HCT116 (cell line): ENCODE results near the gene EIF4G3. TPM values are rescaled to one million over a fixed set of nuclear protein-coding genes. Genes with fewer than 3 reads are reported as not detected.

Experiments
- ATAC-seq: fragments of 200-7000 bp; cut with Tn5 transposase; 2 replicates; pipeline ENCODE4 v1.9.1; 2020; ENCODE audit warnings: mild to moderate bottlenecking, moderate library complexity
- BruUV-seq: library from RNA; stranded (reverse); fragments of 400-500 nt; replicated peaks from 2 replicates; lab custom pipeline; 2021; lab: Mats Ljungman, UMichigan
- CTCF ChIA-PET: fragments of 300-600 bp; sonication (Branson Sonifier 250); formaldehyde crosslinking; loops from one replicate; lab custom pipeline; 2021; ENCODE audit warnings: antibody characterized with exemption; lab: Charles Lee
- POLR2A ChIA-PET: fragments of 300-600, 350-600 bp; sonication (Branson Sonifier 250); formaldehyde crosslinking; loops from one replicate; lab custom pipeline; 2021; ENCODE audit warnings: antibody characterized with exemption; lab: Charles Lee
- RAD21 ChIA-PET, 2 experiments: fragments of 300-600 bp; sonication (Branson Sonifier 250); formaldehyde crosslinking; loops; one replicate each; lab custom pipeline; 2023; ENCODE audit warnings: low total read pairs in 2 of 2; ENCODE audit not compliant: uncharacterized antibody in 2 of 2, unreplicated experiment in 2 of 2, low non-redundant PET in 1 of 2; lab: Charles Lee
- DNase-seq: peaks from one replicate; pipeline ENCODE4 v3.0.0-alpha.2; 2010; ENCODE audit warnings: low read depth, low spot score
- H2AFZ ChIP-seq: fragments of 200-600 bp; shearing (Covaris generic), sonication (generic); 2 replicates; pipeline ENCODE4 v1.6.1; 2017; ENCODE audit warnings: low read depth, mixed run types, mixed read lengths, antibody characterized with exemption, low read length; ENCODE audit not compliant: poor library complexity, severe bottlenecking
- H3K27ac ChIP-seq: 2 replicates; pipeline ENCODE4 v1.5.1; 2012; ENCODE audit warnings: low read depth, low read length
- H3K27me3 ChIP-seq: fragments of 200-600 bp; sonication (generic); 2 replicates; pipeline ENCODE4 v1.6.1; 2016; ENCODE audit warnings: mixed run types, low read length, mixed read lengths; ENCODE audit not compliant: insufficient read depth
- H3K36me3 ChIP-seq, 2 experiments: fragments of 200-500 bp in 1 of 2; fragments of 200-600 bp in 1 of 2; sonication (Bioruptor generic) in 1 of 2; sonication (generic) in 1 of 2; 2 replicates each; pipeline versions ENCODE4 v1.5.1 to v1.6.1; 2014 to 2016; ENCODE audit warnings: low read length in 2 of 2, inconsistent platforms in 1 of 2, mixed read lengths in 1 of 2, mixed run types in 1 of 2; ENCODE audit not compliant: insufficient read depth in 2 of 2, control insufficient read depth in 1 of 2
- H3K4me1 ChIP-seq, 2 experiments: fragments of 200-600 bp in 1 of 2; sonication (generic) in 1 of 2; 2 replicates each; pipeline versions ENCODE4 v1.5.1 to v1.6.1; 2012 to 2017; ENCODE audit warnings: low read length in 2 of 2, inconsistent platforms in 1 of 2, mild to moderate bottlenecking in 1 of 2, mixed read lengths in 1 of 2, mixed run types in 1 of 2, moderate library complexity in 1 of 2; ENCODE audit not compliant: insufficient read depth in 2 of 2, control insufficient read depth in 1 of 2
- H3K4me2 ChIP-seq: fragments of 200-600 bp; sonication (generic); 2 replicates; pipeline ENCODE4 v1.6.1; 2017; ENCODE audit warnings: mixed run types, low read length, mixed read lengths
- H3K4me3 ChIP-seq, 2 experiments: fragments of 200-600 bp in 1 of 2; sonication (generic) in 1 of 2; replicated peaks in 1 of 2; 2 replicates each; pipeline ENCODE4 v1.5.1; 2011 to 2016; ENCODE audit warnings: low read length in 2 of 2, control low read depth in 1 of 2, low read depth in 1 of 2, mild to moderate bottlenecking in 1 of 2, mixed read lengths in 1 of 2, mixed run types in 1 of 2
- H3K79me2 ChIP-seq: fragments of 200-600 bp; sonication (generic); 2 replicates; pipeline ENCODE4 v1.6.1; 2017; ENCODE audit warnings: mild to moderate bottlenecking, mixed run types, low read length, moderate library complexity, mixed read lengths; ENCODE audit not compliant: insufficient read depth
- H3K9ac ChIP-seq: fragments of 200-600 bp; sonication (generic); 2 replicates; pipeline ENCODE4 v1.6.1; 2016; ENCODE audit warnings: low read length, mixed read lengths
- H3K9me2 ChIP-seq: fragments of 200-600 bp; sonication (generic), shearing (Covaris generic); 2 replicates; pipeline ENCODE4 v1.6.1; 2017; ENCODE audit warnings: mixed run types, mild to moderate bottlenecking, moderate library complexity; ENCODE audit not compliant: insufficient read depth
- H3K9me3 ChIP-seq, 2 experiments: fragments of 200-500 bp in 1 of 2; fragments of 200-600 bp in 1 of 2; sonication (Bioruptor generic) in 1 of 2; sonication (generic) in 1 of 2; 2 replicates each; pipeline ENCODE4 v1.6.1; 2014 to 2017; ENCODE audit warnings: low read length in 2 of 2, mixed read lengths in 2 of 2, inconsistent platforms in 1 of 2, low read depth in 1 of 2, mild to moderate bottlenecking in 1 of 2, mixed run types in 1 of 2, moderate library complexity in 1 of 2; ENCODE audit not compliant: control insufficient read depth in 1 of 2, insufficient read depth in 1 of 2
- H4K20me1 ChIP-seq: fragments of 200-600 bp; sonication (generic), shearing (Covaris generic); 2 replicates; pipeline ENCODE4 v1.6.1; 2017; ENCODE audit warnings: mixed run types, mild to moderate bottlenecking, moderate library complexity; ENCODE audit not compliant: insufficient read depth
- CEBPB ChIP-seq: IDR thresholded peaks from 2 replicates; pipeline ENCODE4 v1.6.1; 2012; ENCODE audit warnings: low read depth
- CTCF ChIP-seq, 3 experiments: fragments of 200-600 bp in 1 of 3; sonication (generic) in 1 of 3; IDR thresholded peaks in 2 of 3; conservative IDR thresholded peaks in 1 of 3; 2 replicates each; pipeline ENCODE4 v1.5.1; 2012 to 2017; ENCODE audit warnings: low read depth in 2 of 3, low read length in 2 of 3, antibody characterized with exemption in 1 of 3, borderline replicate concordance in 1 of 3, control low read depth in 1 of 3, mild to moderate bottlenecking in 1 of 3, mixed read lengths in 1 of 3, mixed run types in 1 of 3, moderate library complexity in 1 of 3; ENCODE audit not compliant: insufficient read depth in 1 of 3
- EGR1 ChIP-seq: IDR thresholded peaks from 2 replicates; pipeline ENCODE4 v1.6.1; 2012; ENCODE audit warnings: low read depth
- ELF1 ChIP-seq: IDR thresholded peaks from 2 replicates; pipeline ENCODE4 v1.6.1; 2012; ENCODE audit warnings: low read depth, borderline replicate concordance
- EZH2 ChIP-seq: fragments of 200-600 bp; sonication (generic); IDR thresholded peaks from 2 replicates; pipeline ENCODE4 v1.6.1; 2017; ENCODE audit warnings: antibody characterized with exemption, mixed run types
- EZH2phosphoT487 ChIP-seq: fragments of 200-600 bp; IDR thresholded peaks from 2 replicates; pipeline ENCODE4 v1.6.1; 2018; ENCODE audit warnings: antibody characterized with exemption, borderline replicate concordance
- FOSL1 ChIP-seq: IDR thresholded peaks from 2 replicates; pipeline ENCODE4 v1.6.1; 2012; ENCODE audit warnings: low read depth
- JUND ChIP-seq: IDR thresholded peaks from 2 replicates; pipeline ENCODE4 v1.6.1; 2012
- MAX ChIP-seq: IDR thresholded peaks from 2 replicates; pipeline ENCODE4 v1.6.1; 2012
- POLR2A ChIP-seq: IDR thresholded peaks from 2 replicates; pipeline ENCODE4 v1.7.0; 2011; ENCODE audit warnings: borderline replicate concordance; ENCODE audit not compliant: insufficient read depth, insufficient read length; ENCODE audit errors: extremely low read depth
- POLR2AphosphoS5 ChIP-seq: IDR thresholded peaks from 2 replicates; pipeline ENCODE4 v1.6.1; 2011; ENCODE audit warnings: mild to moderate bottlenecking, low read depth, low read length, moderate library complexity
- RAD21 ChIP-seq: IDR thresholded peaks from 2 replicates; pipeline ENCODE4 v1.6.1; 2012; ENCODE audit warnings: low read depth, mild to moderate bottlenecking
- REST ChIP-seq: IDR thresholded peaks from 2 replicates; pipeline ENCODE4 v1.6.1; 2012; ENCODE audit warnings: low read depth
- SP1 ChIP-seq: IDR thresholded peaks from 2 replicates; pipeline ENCODE4 v1.6.1; 2012; ENCODE audit warnings: low read depth
- SRF ChIP-seq: IDR thresholded peaks from 2 replicates; pipeline ENCODE4 v1.6.1; 2012; ENCODE audit warnings: low read depth
- TCF7L2 ChIP-seq: IDR thresholded peaks from 2 replicates; pipeline ENCODE4 v1.7.0; 2011; ENCODE audit warnings: borderline replicate concordance, inconsistent platforms; ENCODE audit not compliant: insufficient read depth, insufficient read length; ENCODE audit errors: extremely low read depth
- YY1 ChIP-seq: IDR thresholded peaks from 2 replicates; pipeline ENCODE4 v1.6.1; 2011; ENCODE audit warnings: low read length, low read depth, moderate library complexity, mild to moderate bottlenecking; ENCODE audit not compliant: insufficient replicate concordance; ENCODE audit errors: extremely low read depth
- ZBTB33 ChIP-seq: IDR thresholded peaks from 2 replicates; pipeline ENCODE4 v1.6.1; 2011; ENCODE audit warnings: mild to moderate bottlenecking, low read length, moderate library complexity; ENCODE audit not compliant: insufficient replicate concordance; ENCODE audit errors: extremely low read depth
- ZFX ChIP-seq: fragments of 450-650 bp; IDR thresholded peaks from 2 replicates; pipeline ENCODE4 v1.6.1; 2017
- ZNF274 ChIP-seq: fragments of 200-500 bp; sonication (Bioruptor generic); IDR thresholded peaks from 2 replicates; pipeline ENCODE4 v1.6.1; 2014; ENCODE audit warnings: mild to moderate bottlenecking, low read depth, low read length, inconsistent platforms
- intact Hi-C: fragments of 100-400 bp; cut with micrococcal nuclease; formaldehyde crosslinking; loops from 2 replicates; pipeline ENCODE4 v1.10.0; 2022
- total RNA-seq: library from RNA; stranded (reverse); gene quantifications from one replicate; pipeline ENCODE4 v1.2.1, GENCODE V29; 2021; ENCODE audit not compliant: unreplicated experiment

EIF4G3 gene
- total RNA-seq, 1 experiment from 2014 or later = 40.1 TPM

- Histone ChIP-seq H3K27ac (peak overlapping the region; percentile 74), H3K27me3 (no peaks in the 10 kb centered on the region), H3K9ac (peak overlapping the region; percentile 54), H3K4me1 (peaks cover 46 to 55% of the 10 kb centered on the region in 2 experiments), H3K9me2 (no peaks in the 10 kb centered on the region), H3K4me2 (peak overlapping the region; percentile 70), H3K4me3 (peak overlapping the region in 1 of 2 experiments; percentile 35; a peak in 2 of 4 replicates), H4K20me1 (no peaks in the 10 kb centered on the region), H2AFZ (no peak overlapping the region), H3K9me3 (no peaks in the 10 kb centered on the region), H3K36me3 (no peaks in the 10 kb centered on the region), H3K79me2 (peaks cover 37% of the 10 kb centered on the region)
- DNase-seq = peak; percentile 72
- peak; percentile 90 for ATAC-seq
- BruUV-seq = no TSS peak
- ChIA-PET CTCF (no interaction called here), POLR2A (no interaction called here), RAD21 (no interaction called here)
- intact Hi-C loops = no loop called here
- TF ChIP-seq ZBTB33 = no peak
- no peak for TF ChIP-seq EZH2phosphoT487
- TF ChIP-seq ZFX = no peak
- TF ChIP-seq POLR2AphosphoS5 = peak; percentile 39; the same call in 1 of the 2 replicates
- TF ChIP-seq POLR2A = no peak
- TF ChIP-seq CEBPB = peak; percentile 80
- TF ChIP-seq ZNF274 = no peak
- no peak for TF ChIP-seq EZH2
- TF ChIP-seq SP1 = peak; percentile 55; the same call in 1 of the 2 replicates
- no peak for TF ChIP-seq TCF7L2
- TF ChIP-seq JUND = no peak; the same call in 1 of the 2 replicates
- TF ChIP-seq FOSL1 = peak; percentile 33; the same call in 1 of the 2 replicates
- no peak for TF ChIP-seq EGR1
- TF ChIP-seq REST = no peak
- no peak for TF ChIP-seq ELF1
- TF ChIP-seq YY1 = peak; percentile 84
- no peak; the same call in 1 of the 2 replicates for TF ChIP-seq RAD21
- TF ChIP-seq CTCF (IDR thresholded peaks at IDR 0.05 in 2 of 3, conservative IDR thresholded peaks at IDR 0.05 in 1 of 3; ENCODE audit: borderline replicate concordance in 1 of 3, insufficient read depth in 1 of 3, low read depth in 2 of 3, low read length in 2 of 3) = no peak
- no peak for TF ChIP-seq SRF
- no peak for TF ChIP-seq MAX
Observed at GRCh38 chr1:21149855-21150432, 26.8 kb downstream of the EIF4G3 start.
